Colonic mucosa (tissue), 4 donors: ENCODE data around the gene TTLL6. TPM values are rescaled to one million over a fixed set of nuclear protein-coding genes. Genes with fewer than 3 reads are reported as not detected.

Experiments
- DNase-seq: peaks from one replicate; pipeline ENCODE4 v3.0.0-alpha.2; 2020
- H3K27ac ChIP-seq: fragments of 200-600 bp; one replicate; pipeline ENCODE4 v1.8.0; 2021
- H3K27me3 ChIP-seq: fragments of 200-600 bp; one replicate; pipeline ENCODE4 v1.8.0; 2021
- H3K36me3 ChIP-seq: fragments of 200-600 bp; one replicate; pipeline ENCODE4 v1.8.0; 2021
- H3K4me1 ChIP-seq: fragments of 200-600 bp; one replicate; pipeline ENCODE4 v1.8.0; 2021; ENCODE audit warnings: mild to moderate bottlenecking
- H3K4me3 ChIP-seq: fragments of 200-600 bp; one replicate; pipeline ENCODE4 v1.8.0; 2021
- H3K9ac ChIP-seq, 2 donors: one replicate each; pipeline ENCODE4 v1.7.0; 2013; ENCODE audit warnings: control low read depth in 2 of 2, low read depth in 2 of 2, low read length in 2 of 2
- H3K9me3 ChIP-seq: fragments of 200-600 bp; one replicate; pipeline ENCODE4 v1.8.0; 2021
- CTCF ChIP-seq: fragments of 200-600 bp; IDR thresholded peaks from one replicate; pipeline ENCODE4 v1.8.0; 2022; ENCODE audit warnings: antibody characterized with exemption, mild to moderate bottlenecking
- intact Hi-C: fragments of 100-400 bp; cut with DNase I; formaldehyde crosslinking; loops from one replicate; pipeline ENCODE4 v1.14.1; 2022
- total RNA-seq, 2 donors: library from RNA; stranded (reverse); fragmentation: NEBNext Ultra II Directional in 1 of 2; extraction: Animal tissue kit (Norgen Biotek cat#: 25700) in 1 of 2; gene quantifications; one replicate each; pipeline ENCODE4 v1.2.1, GENCODE V29; 2021
- donor health status: healthy.
- donor health status: DM: no; HTN: no; CAD: no.
- donor health status: DM: no; HTN: no; CAD: no.

The TTLL6 gene
- total RNA-seq, 2 donors from 2014 or later = 8.2 to 18.7 TPM

DNA sequence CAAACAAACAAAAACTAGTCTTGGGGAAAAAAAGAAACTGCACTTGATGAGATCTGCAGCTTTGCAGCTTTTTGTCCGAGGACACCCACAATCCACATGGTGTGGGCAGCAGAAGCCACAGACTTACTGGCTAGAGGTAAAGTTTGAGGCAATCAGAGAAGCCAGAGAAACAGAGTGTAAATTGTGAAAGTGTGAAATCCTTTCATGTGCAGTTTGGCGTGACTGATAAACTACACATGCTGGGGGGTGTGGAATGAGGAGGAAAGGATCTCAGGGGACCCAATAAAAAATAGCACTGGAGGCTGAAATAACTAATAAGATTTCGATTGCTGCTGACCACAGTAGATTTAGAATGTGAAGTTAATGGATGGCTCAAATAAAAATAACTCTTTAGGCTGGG, 46.1 kb downstream of the TTLL6 start:
- Histone ChIP-seq H3K9ac (no peak overlapping the region), H3K27me3 (no peaks in the 10 kb centered on the region), H3K36me3 (no peaks in the 10 kb centered on the region), H3K4me1 (no peaks in the 10 kb centered on the region), H3K4me3 (no peak overlapping the region), H3K27ac (no peak overlapping the region), H3K9me3 (no peaks in the 10 kb centered on the region)
- no peak for TF ChIP-seq CTCF
- DNase-seq = no peak
- intact Hi-C loops = no loop called here

DNA sequence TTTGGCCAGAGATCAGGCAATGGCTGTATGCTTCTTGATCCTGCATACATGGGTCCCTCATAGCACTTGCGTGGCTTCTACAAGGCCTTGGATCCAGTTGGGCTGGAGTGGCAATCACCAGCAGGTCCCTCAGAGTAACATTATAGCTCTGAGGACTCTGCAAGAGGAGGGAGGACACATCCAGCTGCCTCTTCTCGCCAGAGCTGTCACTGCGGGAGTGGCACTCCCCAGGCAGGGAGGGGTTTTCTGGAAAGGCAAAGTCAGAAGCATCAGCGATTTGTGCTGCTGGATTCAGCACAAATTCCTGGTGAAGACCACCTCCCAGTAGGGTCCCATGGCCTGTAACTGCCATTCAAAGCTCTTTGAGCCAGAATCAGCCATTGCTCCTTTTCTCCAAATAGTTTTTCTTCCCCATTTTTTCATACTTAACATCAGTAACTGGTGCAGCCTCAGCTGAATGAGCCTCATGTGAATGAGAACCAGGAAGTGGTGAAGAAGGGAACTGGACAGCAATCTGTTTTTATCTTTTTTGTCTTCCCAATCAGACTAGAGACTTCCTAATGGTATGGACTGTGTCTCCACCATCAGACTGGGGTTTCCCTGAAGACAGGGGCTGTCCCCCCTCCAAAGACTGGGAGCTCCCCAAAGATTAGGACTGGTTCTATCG, 47.9 kb downstream of the TTLL6 start:
- Histone ChIP-seq H3K4me3 (no peak overlapping the region), H3K36me3 (no peaks in the 10 kb centered on the region), H3K9me3 (no peaks in the 10 kb centered on the region), H3K27me3 (no peaks in the 10 kb centered on the region), H3K4me1 (no peaks in the 10 kb centered on the region), H3K9ac (no peak overlapping the region), H3K27ac (no peak overlapping the region)
- TF ChIP-seq CTCF = no peak
- intact Hi-C loops = no loop called here
- DNase-seq = no peak

DNA sequence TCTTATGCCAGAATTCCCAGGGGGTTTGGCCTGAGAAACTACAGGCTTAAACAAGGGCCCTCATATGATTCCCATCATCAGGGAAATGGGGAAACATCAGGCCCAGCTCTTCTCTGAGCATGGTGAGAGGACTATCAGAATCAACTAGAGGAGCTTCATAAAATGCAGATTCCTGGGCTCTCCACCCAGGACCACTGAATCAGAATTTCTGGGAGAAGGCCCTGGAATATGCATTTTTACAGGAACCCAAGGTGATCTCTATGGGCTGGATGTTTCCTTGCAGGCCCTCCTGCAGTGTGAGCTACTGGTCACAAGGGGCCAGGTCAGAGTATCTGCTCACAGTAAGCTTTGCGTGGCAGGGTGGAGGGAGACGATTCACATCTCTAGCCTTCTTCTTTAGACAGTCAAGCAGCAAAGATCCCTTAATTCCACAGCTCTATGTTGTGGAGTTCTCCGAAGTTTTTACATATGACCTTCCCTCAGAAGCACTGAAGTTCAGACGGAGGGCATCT, 49.7 kb downstream of the TTLL6 start:
- Histone ChIP-seq H3K4me3 (no peak overlapping the region), H3K9me3 (no peaks in the 10 kb centered on the region), H3K36me3 (no peaks in the 10 kb centered on the region), H3K27me3 (no peaks in the 10 kb centered on the region), H3K27ac (no peak overlapping the region), H3K4me1 (no peaks in the 10 kb centered on the region), H3K9ac (no peak overlapping the region)
- no peak for DNase-seq
- intact Hi-C loops = no loop called here
- TF ChIP-seq CTCF = no peak

- intact Hi-C loops = no loop called here
- Histone ChIP-seq H3K27me3 (no peaks in the 10 kb centered on the region), H3K27ac (peak overlapping the region; percentile 69), H3K36me3 (no peaks in the 10 kb centered on the region), H3K9ac (no peak overlapping the region), H3K9me3 (no peaks in the 10 kb centered on the region), H3K4me1 (no peaks in the 10 kb centered on the region), H3K4me3 (no peak overlapping the region)
- no peak for TF ChIP-seq CTCF
- DNase-seq = no peak
Measured at GRCh38 chr17:48761114-48761513, 55.9 kb downstream of the TTLL6 start.

DNA sequence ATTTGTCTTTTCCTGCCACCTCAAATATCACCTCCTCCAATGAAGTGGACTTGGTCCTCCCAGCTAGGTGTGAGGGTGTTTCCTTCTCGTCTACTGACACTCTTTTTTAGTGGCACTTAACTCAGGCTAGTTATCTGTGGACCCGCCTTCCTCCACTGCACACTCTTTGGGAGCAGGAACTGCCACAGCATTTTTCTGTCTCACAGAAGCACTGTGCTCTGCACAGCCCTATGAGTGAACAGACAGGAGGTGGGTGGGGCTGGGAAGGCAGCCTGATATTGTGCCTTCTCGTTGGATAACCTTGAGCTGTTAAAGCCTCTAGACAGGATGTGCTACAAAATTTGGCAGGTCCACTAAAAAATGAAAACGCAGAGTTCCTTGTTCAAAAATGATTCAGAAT, 56.6 kb downstream of the TTLL6 start:
- H3K9ac ChIP-seq = no peak overlapping the region
- H3K4me1 ChIP-seq = no peaks in the 10 kb centered on the region
- no peak overlapping the region for H3K4me3 ChIP-seq
- intact Hi-C loops = no loop called here
- no peak for TF ChIP-seq CTCF
- no peaks in the 10 kb centered on the region for H3K27me3 ChIP-seq
- no peaks in the 10 kb centered on the region for H3K9me3 ChIP-seq
- peak overlapping the region; percentile 69 for H3K27ac ChIP-seq
- no peaks in the 10 kb centered on the region for H3K36me3 ChIP-seq
- peak; percentile 87 for DNase-seq
